Endothelial cell of umbilical vein (primary cell): ENCODE results near the gene SLC36A4. TPM values are rescaled to one million over a fixed set of nuclear protein-coding genes. Genes with fewer than 3 reads are reported as not detected.

Source experiments
- BruUV-seq: library from RNA; stranded (reverse); fragments of 400-500 nt; replicated peaks from 2 replicates; lab custom pipeline; 2021; lab: Mats Ljungman, UMichigan
- CTCF ChIA-PET: fragments of 300-600, 350-600 bp; sonication (Branson Sonifier 250); formaldehyde crosslinking; loops from one replicate; lab custom pipeline; 2021; ENCODE audit warnings: antibody characterized with exemption, inconsistent platforms; lab: Charles Lee
- POLR2A ChIA-PET: fragments of 300-600, 350-600 bp; sonication (Branson Sonifier 250); formaldehyde crosslinking; loops from one replicate; lab custom pipeline; 2021; ENCODE audit warnings: antibody characterized with exemption, inconsistent platforms; lab: Charles Lee
- DNase-seq: peaks from one replicate; pipeline ENCODE4 v3.0.0-alpha.2; 2011; ENCODE audit warnings: low read depth, low spot score
- FAIRE-seq: peaks from 2 replicates; lab custom pipeline; 2011; peaks lifted over from hg19 to GRCh38; lab: Jason Lieb, UNC
- H2AFZ ChIP-seq: 2 replicates; pipeline ENCODE4 v1.6.0; 2012; ENCODE audit warnings: low read depth, low read length, control low read depth, inconsistent platforms
- H3K27ac ChIP-seq: 2 replicates; pipeline ENCODE4 v1.5.1; 2011; ENCODE audit warnings: low read depth, mild to moderate bottlenecking, control low read depth, low read length, moderate library complexity; ENCODE audit not compliant: insufficient read depth
- H3K27me3 ChIP-seq, 2 experiments: 2 replicates each; pipeline versions ENCODE4 v1.6.0 to v1.6.1; 2011; ENCODE audit warnings: low read length in 2 of 2, mixed read lengths in 1 of 2; ENCODE audit not compliant: control insufficient read depth in 2 of 2, insufficient read depth in 2 of 2
- H3K36me3 ChIP-seq, 2 experiments: 2 replicates in 1 of 2; 3 replicates in 1 of 2; pipeline ENCODE4 v1.5.1; 2011; ENCODE audit warnings: low read length in 2 of 2, mild to moderate bottlenecking in 1 of 2, moderate library complexity in 1 of 2; ENCODE audit not compliant: control insufficient read depth in 2 of 2, insufficient read depth in 2 of 2; ENCODE audit errors: extremely low read depth in 1 of 2
- H3K4me1 ChIP-seq: 3 replicates; pipeline ENCODE4 v1.5.1; 2011; ENCODE audit warnings: mild to moderate bottlenecking, low read length; ENCODE audit not compliant: control insufficient read depth, insufficient read depth; ENCODE audit errors: extremely low read depth
- H3K4me2 ChIP-seq: 2 replicates; pipeline ENCODE4 v1.6.1; 2011; ENCODE audit warnings: low read length, control low read depth, mixed read lengths; ENCODE audit not compliant: insufficient read depth
- H3K4me3 ChIP-seq, 3 experiments: fragments of 200-600 bp in 1 of 3; sonication (generic), shearing (Covaris generic) in 1 of 3; replicated peaks in 1 of 3; 2 replicates each; pipeline ENCODE4 v1.5.1; 2011 to 2016; ENCODE audit warnings: control low read depth in 3 of 3, low read length in 3 of 3, mild to moderate bottlenecking in 2 of 3, inconsistent platforms in 1 of 3, low read depth in 1 of 3, moderate library complexity in 1 of 3; ENCODE audit not compliant: insufficient read depth in 1 of 3
- H3K79me2 ChIP-seq: 2 replicates; pipeline ENCODE4 v1.6.0; 2012; ENCODE audit warnings: low read length, inconsistent platforms; ENCODE audit not compliant: control insufficient read depth, insufficient read depth
- H3K9ac ChIP-seq: replicated peaks from 2 replicates; pipeline ENCODE3; 2011; ENCODE audit warnings: low read length, control low read depth; ENCODE audit not compliant: insufficient read depth; ENCODE audit errors: extremely low read depth
- H3K9me1 ChIP-seq: replicated peaks from 3 replicates; pipeline ENCODE4 v1.6.0; 2011; ENCODE audit warnings: mild to moderate bottlenecking, low read length; ENCODE audit not compliant: control insufficient read depth, insufficient read depth; ENCODE audit errors: extremely low read depth
- H3K9me3 ChIP-seq: replicated peaks from 2 replicates; pipeline ENCODE4 v1.5.1; 2012; ENCODE audit warnings: low read length, inconsistent platforms; ENCODE audit not compliant: control insufficient read depth, insufficient read depth
- H4K20me1 ChIP-seq: replicated peaks from 2 replicates; pipeline ENCODE3; 2011; ENCODE audit warnings: mild to moderate bottlenecking, low read length; ENCODE audit not compliant: control insufficient read depth, insufficient read depth; ENCODE audit errors: extremely low read depth
- EZH2 ChIP-seq: IDR thresholded peaks from 2 replicates; pipeline ENCODE4 v1.6.1; 2012; ENCODE audit warnings: borderline replicate concordance, low read depth, mild to moderate bottlenecking, moderate library complexity, low read length, inconsistent platforms; ENCODE audit not compliant: severe bottlenecking
- FOS ChIP-seq: IDR thresholded peaks from 2 replicates; pipeline ENCODE4 v1.6.1; 2011; ENCODE audit warnings: mild to moderate bottlenecking, low read length, moderate library complexity, borderline replicate concordance; ENCODE audit not compliant: insufficient read depth
- GATA2 ChIP-seq: IDR thresholded peaks from 2 replicates; pipeline ENCODE4 v1.7.0; 2011; ENCODE audit warnings: low read depth, mild to moderate bottlenecking, moderate library complexity, mixed read lengths, low read length; ENCODE audit not compliant: insufficient read length, insufficient read depth
- JUN ChIP-seq: IDR thresholded peaks from 2 replicates; pipeline ENCODE4 v1.6.1; 2011; ENCODE audit warnings: borderline replicate concordance, low read depth; ENCODE audit not compliant: insufficient read length, insufficient read depth
- MYC ChIP-seq: IDR thresholded peaks from one replicate; pipeline ENCODE4 v1.6.1; 2011; ENCODE audit warnings: mild to moderate bottlenecking, low read depth, low read length
- POLR2A ChIP-seq: IDR thresholded peaks from 2 replicates; pipeline ENCODE4 v1.6.1; 2012; ENCODE audit warnings: low read depth, mild to moderate bottlenecking, control low read depth, low read length
- POLR2AphosphoS5 ChIP-seq: IDR thresholded peaks from 2 replicates; pipeline ENCODE4 v1.6.1; 2012; ENCODE audit warnings: low read depth, mild to moderate bottlenecking, control low read depth, low read length, moderate library complexity; ENCODE audit not compliant: insufficient read depth
- dilution Hi-C: fragments of 300-500 bp; cut with MboI; formaldehyde crosslinking; loops from one replicate; pipeline ENCODE4 v1.15.0; 2019; ENCODE audit warnings: low sequenced_read_pairs; ENCODE audit not compliant: extremely low pct_ligation_motif_present
- intact Hi-C: fragments of 100-400 bp; cut with micrococcal nuclease; formaldehyde crosslinking; loops from one replicate; pipeline ENCODE4 v1.10.0; 2022
- polyA plus RNA-seq, 4 experiments: library from polyadenylated mRNA; depleted of rRNA in 3 of 4; stranded (reverse) in 3 of 4; unstranded in 1 of 4; fragments of >200 nt; gene quantifications; 2 replicates each; pipeline versions ENCODE4 v1.2.1 to v1.2.3, GENCODE V29; 2011 to 2012; ENCODE audit warnings: missing spikeins in 1 of 4
- total RNA-seq: library from RNA; stranded (reverse); gene quantifications from 2 replicates; pipeline ENCODE4 v1.2.3, GENCODE V29; 2021
- TF ChIP-seq, protein P1 (sequence below), 2 donors: IDR thresholded peaks; 1 replicate in 1 of 2; 2 replicates in 1 of 2; pipeline ENCODE4 v1.5.1; 2011; ENCODE audit warnings: low read length in 2 of 2, mild to moderate bottlenecking in 2 of 2, moderate library complexity in 2 of 2, control low read depth in 1 of 2, inconsistent platforms in 1 of 2, low read depth in 1 of 2; ENCODE audit not compliant: insufficient read depth in 1 of 2; ENCODE audit errors: extremely low read depth in 1 of 2
- TF ChIP-seq, protein P2 (sequence below): IDR thresholded peaks from 2 replicates; pipeline ENCODE4 v1.6.1; 2011; ENCODE audit not compliant: insufficient read depth, insufficient read length

SLC36A4 gene
- total and polyA plus RNA-seq, 2 donors (not counting 3 experiments of a cell fraction or from before 2014, with no cell fraction given) = 8.5 to 16.8 TPM

DNA sequence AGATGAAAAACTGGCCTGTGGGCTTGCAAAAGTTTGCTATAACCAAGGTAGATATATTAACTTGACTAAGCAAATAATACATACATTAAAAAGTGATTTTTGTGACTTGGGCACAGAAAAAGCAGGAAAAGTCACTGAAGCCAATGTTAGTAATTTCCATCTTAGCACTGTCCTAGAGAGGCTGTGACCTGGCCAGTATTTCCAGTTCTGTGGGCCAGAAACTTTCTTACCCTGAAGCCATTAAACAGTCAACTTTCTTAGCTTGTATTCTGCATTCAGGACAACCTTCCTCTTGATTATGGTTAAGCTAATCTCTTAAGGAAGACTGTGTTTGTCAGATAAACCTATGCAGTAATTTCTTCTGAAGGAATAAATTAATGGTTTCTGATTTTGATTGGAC, 22.3 kb upstream of the SLC36A4 start:
- H3K27me3 ChIP-seq = no peaks in the 10 kb centered on the region
- H3K9ac ChIP-seq = no peak overlapping the region
- H3K9me1 ChIP-seq = no peaks in the 10 kb centered on the region
- H3K4me1 ChIP-seq = no peaks in the 10 kb centered on the region
- H2AFZ ChIP-seq = no peak overlapping the region
- dilution Hi-C loops (no loop called here), intact Hi-C loops (no loop called here)
- DNase-seq (no peak), FAIRE-seq (no peak)
- no peaks in the 10 kb centered on the region for H4K20me1 ChIP-seq
- TF ChIP-seq, protein P1, sequence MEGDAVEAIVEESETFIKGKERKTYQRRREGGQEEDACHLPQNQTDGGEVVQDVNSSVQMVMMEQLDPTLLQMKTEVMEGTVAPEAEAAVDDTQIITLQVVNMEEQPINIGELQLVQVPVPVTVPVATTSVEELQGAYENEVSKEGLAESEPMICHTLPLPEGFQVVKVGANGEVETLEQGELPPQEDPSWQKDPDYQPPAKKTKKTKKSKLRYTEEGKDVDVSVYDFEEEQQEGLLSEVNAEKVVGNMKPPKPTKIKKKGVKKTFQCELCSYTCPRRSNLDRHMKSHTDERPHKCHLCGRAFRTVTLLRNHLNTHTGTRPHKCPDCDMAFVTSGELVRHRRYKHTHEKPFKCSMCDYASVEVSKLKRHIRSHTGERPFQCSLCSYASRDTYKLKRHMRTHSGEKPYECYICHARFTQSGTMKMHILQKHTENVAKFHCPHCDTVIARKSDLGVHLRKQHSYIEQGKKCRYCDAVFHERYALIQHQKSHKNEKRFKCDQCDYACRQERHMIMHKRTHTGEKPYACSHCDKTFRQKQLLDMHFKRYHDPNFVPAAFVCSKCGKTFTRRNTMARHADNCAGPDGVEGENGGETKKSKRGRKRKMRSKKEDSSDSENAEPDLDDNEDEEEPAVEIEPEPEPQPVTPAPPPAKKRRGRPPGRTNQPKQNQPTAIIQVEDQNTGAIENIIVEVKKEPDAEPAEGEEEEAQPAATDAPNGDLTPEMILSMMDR (IDR thresholded peaks at IDR 0.05; ENCODE audit: extremely low read depth in 1 of 2, insufficient read depth in 1 of 2, low read depth in 1 of 2, low read length in 2 of 2) = no peak
- no peak for TF ChIP-seq GATA2
- no peak for TF ChIP-seq EZH2
- TF ChIP-seq FOS = no peak
- TF ChIP-seq, protein P2, sequence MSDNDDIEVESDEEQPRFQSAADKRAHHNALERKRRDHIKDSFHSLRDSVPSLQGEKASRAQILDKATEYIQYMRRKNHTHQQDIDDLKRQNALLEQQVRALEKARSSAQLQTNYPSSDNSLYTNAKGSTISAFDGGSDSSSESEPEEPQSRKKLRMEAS = no peak
- no peak for TF ChIP-seq POLR2A
- TF ChIP-seq JUN = no peak
- TF ChIP-seq POLR2AphosphoS5 = no peak
- no peak for TF ChIP-seq MYC
- no TSS peak for BruUV-seq
- H3K4me3 ChIP-seq = no peak overlapping the region
- ChIA-PET CTCF (no interaction called here), POLR2A (no interaction called here)
- no peaks in the 10 kb centered on the region for H3K9me3 ChIP-seq
- no peaks in the 10 kb centered on the region for H3K79me2 ChIP-seq
- no peaks in the 10 kb centered on the region for H3K36me3 ChIP-seq
- no peak overlapping the region for H3K27ac ChIP-seq
- H3K4me2 ChIP-seq = no peak overlapping the region
